HCT116 (cell line): ENCODE data around the gene KPNA5. TPM values are rescaled to one million over a fixed set of nuclear protein-coding genes. Genes with fewer than 3 reads are reported as not detected.

Source experiments
- ATAC-seq: fragments of 200-7000 bp; cut with Tn5 transposase; 2 replicates; pipeline ENCODE4 v1.9.1; 2020; ENCODE audit warnings: mild to moderate bottlenecking, moderate library complexity
- BruUV-seq: library from RNA; stranded (reverse); fragments of 400-500 nt; replicated peaks from 2 replicates; lab custom pipeline; 2021; lab: Mats Ljungman, UMichigan
- CTCF ChIA-PET: fragments of 300-600 bp; sonication (Branson Sonifier 250); formaldehyde crosslinking; loops from one replicate; lab custom pipeline; 2021; ENCODE audit warnings: antibody characterized with exemption; lab: Charles Lee
- POLR2A ChIA-PET: fragments of 300-600, 350-600 bp; sonication (Branson Sonifier 250); formaldehyde crosslinking; loops from one replicate; lab custom pipeline; 2021; ENCODE audit warnings: antibody characterized with exemption; lab: Charles Lee
- RAD21 ChIA-PET, 2 experiments: fragments of 300-600 bp; sonication (Branson Sonifier 250); formaldehyde crosslinking; loops; one replicate each; lab custom pipeline; 2023; ENCODE audit warnings: low total read pairs in 2 of 2; ENCODE audit not compliant: uncharacterized antibody in 2 of 2, unreplicated experiment in 2 of 2, low non-redundant PET in 1 of 2; lab: Charles Lee
- DNase-seq: peaks from one replicate; pipeline ENCODE4 v3.0.0-alpha.2; 2010; ENCODE audit warnings: low read depth, low spot score
- H2AFZ ChIP-seq: fragments of 200-600 bp; shearing (Covaris generic), sonication (generic); 2 replicates; pipeline ENCODE4 v1.6.1; 2017; ENCODE audit warnings: low read depth, mixed run types, mixed read lengths, antibody characterized with exemption, low read length; ENCODE audit not compliant: poor library complexity, severe bottlenecking
- H3K27ac ChIP-seq: 2 replicates; pipeline ENCODE4 v1.5.1; 2012; ENCODE audit warnings: low read depth, low read length
- H3K27me3 ChIP-seq: fragments of 200-600 bp; sonication (generic); 2 replicates; pipeline ENCODE4 v1.6.1; 2016; ENCODE audit warnings: mixed run types, low read length, mixed read lengths; ENCODE audit not compliant: insufficient read depth
- H3K36me3 ChIP-seq, 2 experiments: fragments of 200-500 bp in 1 of 2; fragments of 200-600 bp in 1 of 2; sonication (Bioruptor generic) in 1 of 2; sonication (generic) in 1 of 2; 2 replicates each; pipeline versions ENCODE4 v1.5.1 to v1.6.1; 2014 to 2016; ENCODE audit warnings: low read length in 2 of 2, inconsistent platforms in 1 of 2, mixed read lengths in 1 of 2, mixed run types in 1 of 2; ENCODE audit not compliant: insufficient read depth in 2 of 2, control insufficient read depth in 1 of 2
- H3K4me1 ChIP-seq, 2 experiments: fragments of 200-600 bp in 1 of 2; sonication (generic) in 1 of 2; 2 replicates each; pipeline versions ENCODE4 v1.5.1 to v1.6.1; 2012 to 2017; ENCODE audit warnings: low read length in 2 of 2, inconsistent platforms in 1 of 2, mild to moderate bottlenecking in 1 of 2, mixed read lengths in 1 of 2, mixed run types in 1 of 2, moderate library complexity in 1 of 2; ENCODE audit not compliant: insufficient read depth in 2 of 2, control insufficient read depth in 1 of 2
- H3K4me2 ChIP-seq: fragments of 200-600 bp; sonication (generic); 2 replicates; pipeline ENCODE4 v1.6.1; 2017; ENCODE audit warnings: mixed run types, low read length, mixed read lengths
- H3K4me3 ChIP-seq, 2 experiments: fragments of 200-600 bp in 1 of 2; sonication (generic) in 1 of 2; replicated peaks in 1 of 2; 2 replicates each; pipeline ENCODE4 v1.5.1; 2011 to 2016; ENCODE audit warnings: low read length in 2 of 2, control low read depth in 1 of 2, low read depth in 1 of 2, mild to moderate bottlenecking in 1 of 2, mixed read lengths in 1 of 2, mixed run types in 1 of 2
- H3K79me2 ChIP-seq: fragments of 200-600 bp; sonication (generic); 2 replicates; pipeline ENCODE4 v1.6.1; 2017; ENCODE audit warnings: mild to moderate bottlenecking, mixed run types, low read length, moderate library complexity, mixed read lengths; ENCODE audit not compliant: insufficient read depth
- H3K9ac ChIP-seq: fragments of 200-600 bp; sonication (generic); 2 replicates; pipeline ENCODE4 v1.6.1; 2016; ENCODE audit warnings: low read length, mixed read lengths
- H3K9me2 ChIP-seq: fragments of 200-600 bp; sonication (generic), shearing (Covaris generic); 2 replicates; pipeline ENCODE4 v1.6.1; 2017; ENCODE audit warnings: mixed run types, mild to moderate bottlenecking, moderate library complexity; ENCODE audit not compliant: insufficient read depth
- H3K9me3 ChIP-seq, 2 experiments: fragments of 200-500 bp in 1 of 2; fragments of 200-600 bp in 1 of 2; sonication (Bioruptor generic) in 1 of 2; sonication (generic) in 1 of 2; 2 replicates each; pipeline ENCODE4 v1.6.1; 2014 to 2017; ENCODE audit warnings: low read length in 2 of 2, mixed read lengths in 2 of 2, inconsistent platforms in 1 of 2, low read depth in 1 of 2, mild to moderate bottlenecking in 1 of 2, mixed run types in 1 of 2, moderate library complexity in 1 of 2; ENCODE audit not compliant: control insufficient read depth in 1 of 2, insufficient read depth in 1 of 2
- H4K20me1 ChIP-seq: fragments of 200-600 bp; sonication (generic), shearing (Covaris generic); 2 replicates; pipeline ENCODE4 v1.6.1; 2017; ENCODE audit warnings: mixed run types, mild to moderate bottlenecking, moderate library complexity; ENCODE audit not compliant: insufficient read depth
- CEBPB ChIP-seq: IDR thresholded peaks from 2 replicates; pipeline ENCODE4 v1.6.1; 2012; ENCODE audit warnings: low read depth
- ELF1 ChIP-seq: IDR thresholded peaks from 2 replicates; pipeline ENCODE4 v1.6.1; 2012; ENCODE audit warnings: low read depth, borderline replicate concordance
- EZH2phosphoT487 ChIP-seq: fragments of 200-600 bp; IDR thresholded peaks from 2 replicates; pipeline ENCODE4 v1.6.1; 2018; ENCODE audit warnings: antibody characterized with exemption, borderline replicate concordance
- POLR2A ChIP-seq: IDR thresholded peaks from 2 replicates; pipeline ENCODE4 v1.7.0; 2011; ENCODE audit warnings: borderline replicate concordance; ENCODE audit not compliant: insufficient read depth, insufficient read length; ENCODE audit errors: extremely low read depth
- SIN3A ChIP-seq: IDR thresholded peaks from 2 replicates; pipeline ENCODE4 v1.6.1; 2012; ENCODE audit warnings: low read depth
- intact Hi-C: fragments of 100-400 bp; cut with micrococcal nuclease; formaldehyde crosslinking; loops from 2 replicates; pipeline ENCODE4 v1.10.0; 2022
- total RNA-seq: library from RNA; stranded (reverse); gene quantifications from one replicate; pipeline ENCODE4 v1.2.1, GENCODE V29; 2021; ENCODE audit not compliant: unreplicated experiment
- TF ChIP-seq, protein P1 (sequence below): IDR thresholded peaks from 2 replicates; pipeline ENCODE4 v1.6.1; 2012
- TF ChIP-seq, protein P2 (sequence below): IDR thresholded peaks from 2 replicates; pipeline ENCODE4 v1.6.1; 2012; ENCODE audit warnings: low read depth

KPNA5 gene
- total RNA-seq, 1 experiment from 2014 or later = 9.8 TPM

DNA sequence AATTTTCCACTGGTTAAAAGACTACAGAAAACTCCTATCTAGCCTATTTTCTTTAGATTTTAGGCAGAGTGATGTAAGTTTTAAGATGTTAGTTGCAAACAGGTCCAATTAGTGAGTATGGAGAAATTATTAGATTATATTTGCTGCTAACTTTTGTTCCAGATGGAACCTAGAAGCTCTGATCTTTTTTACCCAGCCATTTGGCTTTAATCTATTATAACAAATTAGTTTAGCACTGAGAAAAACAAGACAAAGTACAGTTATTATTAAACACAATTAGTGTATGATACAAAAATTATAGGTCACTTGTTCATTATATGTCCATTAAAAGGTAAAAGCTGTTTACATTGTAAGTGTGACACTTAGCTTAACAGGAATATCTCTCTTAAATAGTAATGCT lies 82.0 kb downstream of the KPNA5 start:
- no peaks in the 10 kb centered on the region for H3K9me2 ChIP-seq
- H3K36me3 ChIP-seq = no peaks in the 10 kb centered on the region
- H3K79me2 ChIP-seq = no peaks in the 10 kb centered on the region
- intact Hi-C loops = no loop called here
- no peak overlapping the region for H3K9ac ChIP-seq
- H3K27ac ChIP-seq = no peak overlapping the region
- no peaks in the 10 kb centered on the region for H4K20me1 ChIP-seq
- H3K4me2 ChIP-seq = no peak overlapping the region
- no peaks in the 10 kb centered on the region for H3K27me3 ChIP-seq
- H3K4me1 ChIP-seq = no peaks in the 10 kb centered on the region
- no TSS peak for BruUV-seq
- no peak for TF ChIP-seq CEBPB
- TF ChIP-seq ELF1 = no peak
- TF ChIP-seq, protein P1, sequence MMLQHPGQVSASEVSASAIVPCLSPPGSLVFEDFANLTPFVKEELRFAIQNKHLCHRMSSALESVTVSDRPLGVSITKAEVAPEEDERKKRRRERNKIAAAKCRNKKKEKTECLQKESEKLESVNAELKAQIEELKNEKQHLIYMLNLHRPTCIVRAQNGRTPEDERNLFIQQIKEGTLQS = no peak
- no peak for TF ChIP-seq POLR2A
- TF ChIP-seq EZH2phosphoT487 = no peak
- TF ChIP-seq SIN3A = no peak
- TF ChIP-seq, protein P2, sequence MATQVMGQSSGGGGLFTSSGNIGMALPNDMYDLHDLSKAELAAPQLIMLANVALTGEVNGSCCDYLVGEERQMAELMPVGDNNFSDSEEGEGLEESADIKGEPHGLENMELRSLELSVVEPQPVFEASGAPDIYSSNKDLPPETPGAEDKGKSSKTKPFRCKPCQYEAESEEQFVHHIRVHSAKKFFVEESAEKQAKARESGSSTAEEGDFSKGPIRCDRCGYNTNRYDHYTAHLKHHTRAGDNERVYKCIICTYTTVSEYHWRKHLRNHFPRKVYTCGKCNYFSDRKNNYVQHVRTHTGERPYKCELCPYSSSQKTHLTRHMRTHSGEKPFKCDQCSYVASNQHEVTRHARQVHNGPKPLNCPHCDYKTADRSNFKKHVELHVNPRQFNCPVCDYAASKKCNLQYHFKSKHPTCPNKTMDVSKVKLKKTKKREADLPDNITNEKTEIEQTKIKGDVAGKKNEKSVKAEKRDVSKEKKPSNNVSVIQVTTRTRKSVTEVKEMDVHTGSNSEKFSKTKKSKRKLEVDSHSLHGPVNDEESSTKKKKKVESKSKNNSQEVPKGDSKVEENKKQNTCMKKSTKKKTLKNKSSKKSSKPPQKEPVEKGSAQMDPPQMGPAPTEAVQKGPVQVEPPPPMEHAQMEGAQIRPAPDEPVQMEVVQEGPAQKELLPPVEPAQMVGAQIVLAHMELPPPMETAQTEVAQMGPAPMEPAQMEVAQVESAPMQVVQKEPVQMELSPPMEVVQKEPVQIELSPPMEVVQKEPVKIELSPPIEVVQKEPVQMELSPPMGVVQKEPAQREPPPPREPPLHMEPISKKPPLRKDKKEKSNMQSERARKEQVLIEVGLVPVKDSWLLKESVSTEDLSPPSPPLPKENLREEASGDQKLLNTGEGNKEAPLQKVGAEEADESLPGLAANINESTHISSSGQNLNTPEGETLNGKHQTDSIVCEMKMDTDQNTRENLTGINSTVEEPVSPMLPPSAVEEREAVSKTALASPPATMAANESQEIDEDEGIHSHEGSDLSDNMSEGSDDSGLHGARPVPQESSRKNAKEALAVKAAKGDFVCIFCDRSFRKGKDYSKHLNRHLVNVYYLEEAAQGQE = no peak
- TF ChIP-seq, all 23 proteins: peak for 0
- no peak for ATAC-seq
- ChIA-PET CTCF (no interaction called here), RAD21 (no interaction called here), POLR2A (no interaction called here)
- Histone ChIP-seq H3K4me3 (no peak overlapping the region), H3K9me3 (no peaks in the 10 kb centered on the region), H2AFZ (no peak overlapping the region)
- no peak for DNase-seq
